ENCODE measurements around the gene DUSP10.

DUSP10 gene

DNA sequence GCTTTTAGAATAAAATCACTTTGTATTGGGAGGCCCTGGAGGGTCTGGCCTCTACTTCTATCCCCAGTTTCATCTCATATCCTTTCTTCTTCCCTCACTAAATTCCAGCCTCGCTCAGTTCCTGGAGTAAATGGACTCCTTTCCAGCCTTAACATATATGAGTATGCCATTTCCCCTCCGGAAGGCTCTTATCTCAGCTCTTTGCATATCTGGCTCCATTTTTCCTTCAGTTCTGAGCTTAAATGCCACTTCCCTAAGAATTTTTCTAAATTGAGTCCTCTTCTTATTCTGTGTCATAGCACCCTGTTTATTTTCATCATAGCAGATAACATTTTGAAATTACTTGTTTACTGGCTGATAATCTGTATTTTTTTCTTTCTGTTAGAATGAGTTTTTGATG lies 20.2 kb upstream of the DUSP10 start:
- no peak for DNase-seq

DNA sequence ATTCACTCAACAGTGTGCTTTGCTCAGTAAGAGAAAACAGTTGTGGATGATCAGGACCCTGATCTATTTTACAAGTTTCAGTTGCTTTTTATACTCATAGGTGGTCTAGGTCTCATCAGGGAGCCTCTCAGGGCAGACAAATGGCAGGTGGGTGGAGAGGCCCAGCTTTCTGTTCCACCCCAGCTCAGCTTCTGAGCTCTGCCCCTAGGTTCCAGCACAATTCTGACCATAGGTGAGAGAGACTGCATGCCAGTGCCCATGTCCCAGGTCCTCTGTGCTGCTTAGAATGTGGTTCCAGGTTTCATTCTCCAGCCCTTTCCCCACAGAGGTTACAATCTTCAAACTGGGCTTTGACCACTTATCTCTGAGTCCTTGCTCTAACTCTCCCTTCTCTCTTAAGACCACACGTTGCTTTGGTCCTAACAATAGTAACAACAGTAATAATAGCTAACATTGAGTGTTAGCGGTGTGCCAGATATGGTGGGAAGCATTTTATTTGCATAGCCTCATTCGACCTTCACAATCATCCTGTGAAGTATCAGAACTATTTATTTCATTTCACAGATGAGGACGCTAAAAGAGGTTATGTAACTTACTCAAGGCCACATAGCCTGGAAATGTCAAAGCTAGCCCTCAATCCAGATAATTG lies 19.6 kb upstream of the DUSP10 start:
- no peak for DNase-seq

DNA sequence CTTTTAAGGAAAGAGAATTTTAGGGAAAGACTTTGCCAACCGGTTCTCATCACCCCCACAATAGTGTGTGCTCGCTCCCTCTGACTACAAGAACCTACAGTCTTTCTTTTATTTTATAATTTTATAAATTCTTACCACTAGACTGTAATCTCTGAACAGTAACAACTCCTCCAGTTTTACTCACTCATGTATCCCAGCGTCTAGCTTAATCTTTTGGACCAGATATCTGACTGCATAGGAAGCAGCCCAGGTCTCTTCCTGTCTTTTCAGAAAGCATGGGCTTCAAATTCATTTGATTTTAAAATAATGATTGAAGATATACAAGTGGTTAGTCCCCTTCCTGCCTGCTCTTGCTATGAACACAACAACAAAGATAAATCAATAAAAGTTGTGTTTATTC lies 19.0 kb upstream of the DUSP10 start:
- DNase-seq: no peak

DNA sequence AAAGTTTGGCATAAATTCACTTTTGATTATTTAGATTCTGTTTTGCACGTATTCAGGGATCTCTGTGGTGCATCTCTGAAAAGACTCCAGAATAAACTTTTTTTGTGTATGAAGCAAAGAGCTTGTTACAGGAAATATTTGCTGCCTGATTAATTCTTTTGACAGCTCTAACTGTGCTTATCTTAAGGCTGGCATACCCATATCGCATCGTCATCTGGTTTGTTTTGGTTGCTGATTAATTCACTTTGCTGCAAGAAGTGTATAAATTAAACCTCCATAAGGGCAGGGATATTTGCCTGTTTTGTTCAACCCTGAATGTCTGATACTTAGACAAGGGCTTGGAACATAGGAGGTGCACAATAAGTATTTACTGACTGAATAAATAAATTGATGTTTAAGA lies 17.5 kb upstream of the DUSP10 start:
- DNase-seq: no peak

DNA sequence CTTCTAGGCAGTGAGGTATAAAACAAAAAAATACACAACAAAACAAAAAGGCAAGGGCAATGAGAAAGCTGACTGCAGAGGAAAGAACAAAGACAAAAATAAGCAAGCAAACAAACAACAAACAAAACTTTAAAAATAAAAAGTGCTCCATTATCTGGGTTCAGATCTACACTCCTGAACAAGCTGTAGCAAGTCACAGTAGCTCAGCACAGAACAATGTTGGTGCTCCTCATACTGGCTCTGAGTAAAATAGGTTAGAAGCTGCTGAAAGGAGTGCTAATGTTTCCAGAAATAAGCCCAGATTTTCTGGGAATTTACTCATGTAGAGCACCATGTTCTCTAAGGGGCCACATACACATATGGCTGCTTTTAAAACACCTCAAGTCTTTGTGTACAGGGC lies 16.6 kb upstream of the DUSP10 start:
- DNase-seq: no peak

DNA sequence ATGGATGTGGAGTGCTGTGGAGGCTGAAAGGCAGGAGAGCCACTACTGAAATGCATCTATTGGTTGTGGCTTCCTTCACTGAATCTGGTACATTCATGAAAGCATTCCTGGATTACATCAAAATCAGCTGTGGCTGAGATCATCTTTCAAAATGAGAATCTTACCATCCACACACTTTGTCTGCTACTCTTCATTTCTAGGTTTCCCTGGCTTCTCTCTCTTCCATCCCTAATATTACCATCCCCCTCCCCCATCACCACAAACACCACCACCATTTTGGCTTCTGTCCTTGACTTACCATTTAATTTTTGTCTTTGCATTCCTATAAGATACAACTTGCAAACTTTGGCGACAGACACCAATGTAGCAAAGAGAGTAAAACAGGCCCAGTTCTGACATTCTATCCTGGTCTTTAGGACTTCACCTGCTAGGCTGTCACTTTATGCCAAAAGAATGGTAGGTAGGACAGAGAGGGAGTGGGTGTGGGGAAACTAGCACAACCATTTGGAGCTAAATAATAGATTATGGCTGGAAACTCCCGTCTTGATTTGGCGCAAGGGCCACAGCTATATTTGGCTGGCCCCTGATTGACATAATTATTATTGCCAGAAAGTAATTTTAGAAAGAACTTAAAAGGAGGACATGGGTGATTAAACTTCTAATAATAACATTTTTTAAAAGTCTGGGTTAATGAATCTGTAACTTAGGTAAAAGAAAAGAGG lies 15.1 kb upstream of the DUSP10 start:
- DNase-seq: no peak

DNA sequence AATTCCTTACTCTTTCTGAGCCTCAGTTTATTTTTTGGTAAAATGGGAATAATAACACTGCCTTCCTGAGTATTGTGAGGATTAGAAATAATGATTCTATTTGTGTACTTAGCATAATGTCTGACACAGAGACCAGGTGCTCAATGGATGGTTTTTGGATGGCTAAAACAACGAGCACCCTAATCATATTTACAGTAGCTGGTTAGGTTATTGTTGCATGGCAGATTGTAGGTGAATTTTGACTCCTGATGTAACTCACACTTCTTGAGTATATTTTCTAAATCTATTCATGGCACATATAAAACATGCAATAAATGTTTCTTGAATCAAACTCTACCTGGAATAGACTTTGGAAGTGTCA lies 11.9 kb upstream of the DUSP10 start:
- no peak for DNase-seq

DNA sequence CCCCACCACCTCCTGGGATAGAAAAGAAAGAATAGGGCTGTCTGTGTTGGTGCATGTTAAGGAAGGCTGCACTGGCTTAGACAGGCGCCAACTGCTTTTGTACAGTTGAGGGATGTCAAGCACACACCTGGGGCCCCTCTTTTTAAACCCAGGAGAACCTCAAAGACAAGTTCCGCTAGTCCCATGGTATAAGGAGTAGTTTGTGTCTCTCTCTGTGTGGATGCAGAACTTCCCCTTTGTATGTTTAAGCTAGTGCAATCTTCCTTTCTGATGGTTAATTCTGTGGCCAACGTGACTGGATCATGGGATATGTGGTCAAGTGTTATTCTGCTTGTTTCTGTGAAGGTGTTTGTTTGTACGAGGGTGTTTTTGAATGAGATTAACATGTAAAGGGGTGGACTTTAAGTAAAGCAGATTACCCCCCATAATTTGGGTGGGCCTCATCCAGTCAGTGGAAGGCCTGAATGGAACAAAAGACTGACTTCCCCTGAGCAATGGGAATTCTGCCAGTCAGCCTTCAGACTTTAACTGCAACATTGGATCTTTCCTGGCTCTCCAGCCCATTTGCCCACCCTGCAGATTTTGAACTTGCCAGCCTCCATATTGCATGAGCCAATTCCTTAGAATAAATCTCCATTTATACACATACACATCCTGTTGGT lies 9.5 kb upstream of the DUSP10 start:
- no peak for DNase-seq

DNA sequence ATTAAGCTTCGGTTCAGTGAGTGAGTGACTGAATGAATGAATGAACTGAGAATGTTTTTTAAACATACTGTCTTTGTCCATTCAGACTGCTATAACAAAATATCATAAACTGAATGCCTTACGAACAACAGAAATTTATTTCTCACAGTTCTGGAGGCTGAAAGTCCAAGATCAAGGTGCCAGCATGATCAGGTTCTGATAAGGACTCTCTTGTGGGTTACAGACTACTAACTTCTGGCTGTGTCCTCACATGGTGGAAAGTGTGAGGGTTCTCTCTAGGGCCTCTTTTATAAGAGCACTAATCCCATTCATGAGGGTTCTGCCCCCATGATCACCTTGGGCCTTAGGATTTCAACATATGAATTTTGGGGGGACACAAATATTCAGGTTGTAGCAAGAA lies 7.1 kb upstream of the DUSP10 start:
- no peak for DNase-seq

DNA sequence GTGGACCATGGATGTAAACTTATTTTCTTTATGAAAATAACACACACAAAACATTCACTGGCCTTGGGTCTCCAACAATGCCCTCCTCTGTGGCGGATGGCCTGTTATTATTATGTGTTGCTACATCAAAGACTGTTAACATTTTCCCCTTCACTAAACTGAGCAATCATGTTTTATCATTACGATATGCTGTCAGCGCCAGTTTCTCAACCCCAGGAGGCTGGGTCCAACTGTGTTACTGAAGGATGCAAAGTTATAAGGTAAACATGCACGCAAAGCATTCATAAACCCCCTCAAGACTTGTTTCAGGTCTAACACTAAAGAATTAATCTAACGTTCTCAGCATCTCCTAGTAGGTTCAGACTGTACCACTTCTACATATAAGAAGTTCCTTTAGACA lies 6.0 kb upstream of the DUSP10 start:
- DNase-seq: no peak

DNA sequence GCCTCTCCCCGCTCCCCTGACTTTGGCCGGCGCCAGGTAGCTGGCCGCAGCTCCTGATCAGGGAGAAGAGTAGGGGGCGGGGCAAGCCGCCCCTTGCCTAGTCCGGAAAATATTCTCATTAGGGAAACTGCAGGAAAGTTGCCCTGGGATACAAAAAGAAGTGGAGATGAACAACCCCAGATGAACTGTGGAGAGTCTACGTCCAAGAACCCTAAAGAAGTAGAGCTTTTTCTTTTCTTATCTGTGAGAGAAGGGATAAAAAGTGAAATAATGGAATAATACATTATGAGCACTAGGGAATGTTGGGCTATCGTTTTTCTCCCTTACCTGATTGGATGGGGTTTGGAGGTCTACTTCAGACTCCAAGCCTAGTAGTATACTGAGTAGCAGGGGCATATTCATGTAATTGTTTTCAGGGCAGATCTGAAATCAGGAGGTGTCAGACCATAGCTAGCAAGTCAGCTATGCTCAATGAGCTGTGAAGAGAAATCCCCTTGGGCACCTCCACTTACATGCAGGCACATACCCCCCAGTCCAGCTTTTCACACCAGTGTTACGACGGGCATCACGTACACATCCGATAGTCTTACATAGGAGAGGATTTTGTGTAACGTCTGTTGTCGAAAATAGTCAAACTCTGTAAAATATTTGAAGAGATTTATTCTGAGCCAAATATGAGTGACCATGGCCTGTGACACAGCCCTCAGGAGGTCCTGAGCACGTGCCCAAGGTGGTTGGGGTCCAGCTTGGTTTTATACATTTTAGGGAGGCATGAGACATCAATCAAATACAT lies 1.7 kb upstream of the DUSP10 start:
- no peak for DNase-seq

DNA sequence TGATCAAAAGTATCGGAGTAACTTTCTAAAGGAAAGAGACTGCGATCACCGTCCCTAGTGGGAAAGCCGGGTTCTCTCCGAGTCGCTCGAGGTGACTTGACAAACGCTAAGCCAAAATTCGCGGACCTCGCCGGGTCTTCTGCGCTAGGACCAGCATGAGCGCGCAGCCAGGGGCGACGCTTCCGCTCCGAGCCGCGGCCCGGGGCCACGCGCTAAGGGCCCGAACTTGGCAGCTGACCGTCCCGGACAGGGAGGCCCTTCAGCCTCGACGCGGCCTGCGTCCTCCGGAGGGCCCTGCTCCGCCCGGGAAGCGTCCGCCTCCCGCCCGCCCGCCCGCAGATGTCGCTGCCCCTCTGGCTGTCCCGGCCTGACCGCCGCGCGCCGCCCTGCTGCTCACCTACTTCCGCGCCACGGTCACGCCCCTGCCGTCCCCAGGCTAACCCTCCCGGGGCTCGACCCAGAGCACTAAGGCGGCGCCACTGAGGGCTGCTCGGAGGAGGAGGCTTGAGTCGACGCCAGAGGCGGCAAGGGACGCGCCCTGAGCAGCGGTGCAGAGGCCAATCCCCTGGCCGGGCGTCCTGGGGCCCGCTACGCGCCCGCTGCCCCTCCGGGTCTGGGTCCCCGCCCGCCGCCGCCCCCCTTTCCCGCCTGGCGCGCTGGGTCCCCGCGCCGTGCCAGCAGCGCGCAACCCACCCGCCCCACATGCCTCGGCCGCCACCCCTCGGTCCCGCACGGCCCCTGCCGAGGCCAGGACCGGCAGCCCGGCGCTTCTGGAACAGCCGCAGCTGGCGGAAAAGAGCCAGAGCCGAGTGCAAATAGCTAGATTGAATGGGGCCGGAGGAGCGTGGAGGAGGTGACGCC lies 896 bp upstream of the DUSP10 start:
- DNase-seq: peak; percentile 69 to 74

DNA sequence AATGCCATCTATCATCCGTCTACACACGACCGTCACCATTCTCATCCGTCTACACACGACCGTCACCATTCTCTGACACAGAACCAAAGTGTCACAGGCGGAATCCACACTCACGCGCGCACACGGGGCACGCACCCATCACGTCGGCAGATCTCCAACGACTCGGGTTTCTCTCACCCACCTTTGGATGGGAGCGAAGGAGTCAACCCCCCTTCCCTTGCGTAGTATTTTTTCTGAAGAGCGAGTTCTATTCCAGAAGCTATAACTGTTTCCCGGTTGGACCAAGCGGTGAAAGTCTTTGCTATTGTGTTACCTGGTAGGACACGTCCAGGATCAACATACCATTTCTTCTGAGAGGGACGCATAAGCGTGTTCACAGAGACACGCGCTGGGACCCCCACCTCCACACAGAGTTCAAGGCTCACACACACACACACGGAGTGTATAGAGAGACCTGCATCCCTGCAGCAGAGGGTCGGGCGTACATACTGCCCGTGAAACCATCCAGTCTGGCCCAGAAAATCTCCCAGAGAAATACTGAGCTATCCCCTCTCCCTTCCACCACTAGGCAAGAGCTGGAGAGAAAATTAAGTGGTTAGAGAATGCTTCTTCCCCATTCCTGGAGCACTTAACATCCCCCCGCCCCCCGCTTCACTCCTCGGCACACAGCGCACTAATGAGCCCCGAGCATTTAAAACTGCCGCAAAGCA lies 741 bp downstream of the DUSP10 start:
- DNase-seq: peak; percentile 15 to 16

DNA sequence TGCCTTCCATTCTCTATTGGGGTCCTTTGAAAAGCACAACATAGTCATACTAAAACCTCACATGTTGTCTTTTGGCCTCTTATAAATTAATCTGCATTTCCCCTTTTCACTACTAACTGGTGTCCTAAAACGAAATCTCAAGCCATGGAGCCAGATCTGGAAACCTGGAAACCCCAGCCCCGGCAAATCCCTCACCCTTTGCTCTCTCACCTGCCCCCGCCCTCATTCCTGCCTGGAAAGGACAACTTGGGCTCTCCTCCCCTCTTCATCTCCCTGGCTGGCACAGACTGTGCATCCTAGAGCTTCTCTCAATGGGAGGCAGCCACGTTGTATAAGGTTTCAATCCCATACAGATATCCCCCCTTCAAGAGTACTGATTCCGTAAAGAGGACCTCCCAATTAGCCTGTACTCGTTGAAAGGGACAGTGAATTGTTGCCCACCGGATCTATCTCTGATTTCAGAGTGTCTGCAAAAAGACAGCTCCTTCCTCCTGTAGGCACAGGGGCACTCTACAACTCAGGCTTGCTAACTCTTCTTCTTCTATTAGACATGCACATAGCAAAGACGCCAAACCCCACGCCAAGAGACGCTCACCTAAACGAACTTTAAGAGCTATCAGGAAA lies 1.4 kb downstream of the DUSP10 start:
- no peak for DNase-seq

DNA sequence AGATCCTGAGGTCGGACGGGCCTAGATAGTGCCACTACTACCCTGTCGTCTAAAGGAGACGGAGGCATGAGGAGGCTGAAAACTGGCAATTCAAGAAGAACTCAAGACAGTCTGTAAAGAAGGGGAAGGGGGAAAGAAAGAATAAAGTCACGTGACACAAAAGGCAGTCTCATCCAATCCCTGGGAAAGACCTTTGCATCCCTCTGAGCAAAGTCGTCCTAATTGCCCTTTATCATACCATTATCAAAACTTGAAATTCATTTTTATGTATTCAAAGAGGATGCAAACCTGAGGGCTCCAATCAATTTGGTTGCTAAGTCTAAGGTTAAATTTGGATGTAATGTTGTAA lies 2.2 kb downstream of the DUSP10 start:
- no peak for DNase-seq

DNA sequence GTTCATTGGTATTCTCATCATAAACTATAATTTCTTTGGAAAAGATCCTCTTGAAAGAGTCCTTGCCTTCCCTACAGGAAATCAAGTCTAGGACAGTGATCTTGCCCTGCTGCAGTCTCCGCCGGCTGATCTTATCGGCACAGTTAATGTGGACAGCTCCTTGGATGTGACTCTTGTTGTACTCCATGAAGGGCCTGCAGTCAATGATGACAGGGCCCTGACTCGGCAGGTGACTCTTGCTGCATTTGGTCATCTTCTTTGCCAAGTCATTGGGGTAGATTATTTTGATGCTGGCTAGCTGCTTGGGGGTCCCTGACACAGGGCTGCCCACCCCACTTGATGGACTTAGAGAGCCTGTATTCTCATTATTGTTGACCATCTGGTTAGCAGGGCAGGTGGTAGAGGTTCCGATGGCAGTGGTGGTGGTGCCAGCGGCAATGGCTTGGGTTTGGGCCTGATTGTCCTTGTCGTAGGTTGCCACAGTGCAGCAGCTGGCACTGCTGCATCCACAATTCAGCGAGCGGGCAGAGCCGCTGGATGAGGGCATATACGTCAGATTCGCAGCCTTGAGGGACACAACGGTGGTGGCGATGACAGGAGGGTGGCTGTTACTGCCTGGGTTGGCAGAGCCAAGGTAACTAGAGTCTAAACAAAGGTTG lies 2.7 kb downstream of the DUSP10 start:
- DNase-seq: no peak

DNA sequence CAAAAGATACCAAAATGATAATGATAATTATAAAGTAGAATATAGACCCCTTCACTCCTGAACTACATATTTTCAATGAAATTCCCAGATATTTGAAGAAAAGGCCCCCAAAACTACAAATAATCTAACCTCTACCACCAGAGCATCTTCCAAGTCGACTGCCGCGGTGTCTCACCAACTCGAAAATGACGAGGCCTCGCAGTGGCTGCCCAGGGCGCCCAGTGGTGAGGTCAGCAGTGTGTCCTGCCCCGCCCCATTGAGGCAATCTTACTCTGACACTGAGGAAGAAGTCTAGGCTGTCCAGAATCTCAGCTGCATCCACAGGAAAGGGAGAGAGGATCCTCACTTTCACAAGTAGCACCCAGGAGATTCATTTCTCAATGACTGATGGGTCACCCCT lies 5.2 kb downstream of the DUSP10 start:
- no peak for DNase-seq

DNA sequence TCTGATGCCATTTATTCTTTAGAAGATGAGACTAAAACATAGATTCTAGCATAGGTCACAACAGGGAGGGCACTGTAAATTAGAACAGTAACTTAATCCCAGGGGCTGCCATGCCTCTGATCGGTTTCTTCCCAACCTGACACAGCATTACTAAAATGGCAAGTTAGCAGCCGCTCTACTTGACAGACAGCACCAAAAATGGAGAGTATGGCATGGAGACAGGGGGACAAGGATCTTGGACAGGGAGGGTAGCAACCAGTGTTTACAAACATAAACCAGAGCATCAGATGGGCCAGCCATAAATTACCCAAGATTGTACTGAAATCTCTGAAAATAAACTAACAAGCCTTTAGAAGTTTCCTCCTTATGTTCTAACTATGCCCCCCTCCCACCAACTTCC lies 5.9 kb downstream of the DUSP10 start:
- no peak for DNase-seq

DNA sequence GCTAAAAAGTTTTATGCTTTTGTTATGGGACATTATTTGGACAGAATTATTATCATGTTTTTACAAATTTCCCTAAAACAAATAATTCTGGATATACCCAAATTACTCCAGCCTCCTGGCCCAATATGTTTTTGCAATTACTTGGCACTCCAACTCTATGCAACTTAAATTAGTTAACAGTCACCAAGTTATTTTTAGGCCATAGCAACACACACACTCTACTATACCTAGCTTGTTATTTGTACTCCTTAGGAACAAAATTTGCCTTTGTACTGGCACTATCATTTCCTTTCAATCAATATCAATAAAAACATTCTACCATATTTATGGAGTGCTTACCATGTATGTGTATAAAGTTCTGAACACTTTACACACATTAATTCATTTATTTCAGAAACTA lies 7.7 kb downstream of the DUSP10 start:
- DNase-seq: no peak

DNA sequence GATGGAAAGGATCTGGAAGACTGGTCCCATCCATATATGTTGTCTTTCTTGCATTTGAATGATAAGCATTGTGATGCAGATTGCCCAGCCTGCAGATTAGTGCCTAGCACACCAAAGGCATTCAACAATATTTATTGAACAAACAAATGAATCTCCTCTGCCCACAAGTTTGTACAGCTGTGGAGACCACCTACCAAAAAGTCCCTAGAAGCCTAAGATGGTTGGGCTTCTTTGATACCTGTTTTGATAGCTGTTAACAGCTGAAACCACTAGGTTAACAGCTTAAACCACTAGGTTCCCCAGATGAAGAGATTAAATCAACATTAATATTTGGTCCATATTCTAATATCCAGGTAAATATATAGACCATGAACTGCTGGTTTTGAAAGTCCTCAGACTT lies 9.8 kb downstream of the DUSP10 start:
- DNase-seq: no peak

DNA sequence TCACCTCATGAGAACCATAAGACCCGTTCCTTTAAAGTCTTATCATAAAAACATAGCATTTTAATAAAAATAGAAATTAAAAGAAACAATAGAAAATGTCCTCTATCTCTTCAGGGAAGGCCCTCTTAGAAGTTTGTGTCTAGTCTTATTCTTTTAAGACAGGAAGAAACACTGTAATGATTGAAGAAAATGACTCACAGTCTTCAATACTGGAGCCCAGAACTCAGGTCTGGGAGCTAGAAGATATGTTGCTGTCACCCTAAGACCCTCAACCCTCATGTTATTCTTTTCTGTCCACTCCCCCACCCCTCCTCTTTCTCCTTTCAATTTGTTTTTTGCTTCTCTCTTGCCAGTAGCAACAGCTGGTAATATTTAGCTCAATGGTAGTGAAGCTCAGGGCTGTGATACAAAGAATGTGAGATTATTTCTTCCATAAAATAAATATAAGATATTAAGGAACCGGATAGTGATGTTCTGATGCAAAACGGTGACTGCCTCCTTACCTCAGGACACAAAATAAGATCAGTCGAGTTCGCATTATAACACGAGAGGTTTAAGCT lies 12.0 kb downstream of the DUSP10 start:
- DNase-seq: no peak

Data from stimulated activated CD4-positive, alpha-beta T cell treated with anti-CD3 and anti-CD28 coated beads, Interleukin-4, amount 100 ng/mL, for 4 hours (primary cell).